Measurements from ENCODE around the gene BCO1.

Gene BCO1

DNA sequence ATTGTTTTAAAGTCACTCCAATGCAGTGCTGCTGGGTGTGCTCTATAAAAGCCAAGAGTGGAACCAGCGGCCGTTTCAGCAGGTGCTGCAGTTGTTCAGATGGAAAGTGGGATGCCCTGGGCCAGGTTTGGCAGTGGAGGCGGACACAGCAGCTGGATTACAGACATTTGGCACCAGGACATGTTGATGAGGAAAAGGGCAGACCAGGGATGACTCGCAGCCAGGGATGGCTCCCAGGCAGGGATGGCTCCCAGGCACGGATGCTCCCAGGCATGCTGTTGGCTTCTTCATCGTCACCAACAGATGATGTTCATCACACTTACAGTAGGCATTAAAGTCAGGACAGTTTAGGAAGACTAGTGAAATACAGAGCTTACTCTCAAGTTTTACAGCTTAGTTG lies 86.3 kb downstream of the BCO1 start:
- no peak for DNase-seq

- no peak for DNase-seq
Observed at GRCh38 chr16:81327011-81327410, 88.5 kb downstream of the BCO1 start.

DNA sequence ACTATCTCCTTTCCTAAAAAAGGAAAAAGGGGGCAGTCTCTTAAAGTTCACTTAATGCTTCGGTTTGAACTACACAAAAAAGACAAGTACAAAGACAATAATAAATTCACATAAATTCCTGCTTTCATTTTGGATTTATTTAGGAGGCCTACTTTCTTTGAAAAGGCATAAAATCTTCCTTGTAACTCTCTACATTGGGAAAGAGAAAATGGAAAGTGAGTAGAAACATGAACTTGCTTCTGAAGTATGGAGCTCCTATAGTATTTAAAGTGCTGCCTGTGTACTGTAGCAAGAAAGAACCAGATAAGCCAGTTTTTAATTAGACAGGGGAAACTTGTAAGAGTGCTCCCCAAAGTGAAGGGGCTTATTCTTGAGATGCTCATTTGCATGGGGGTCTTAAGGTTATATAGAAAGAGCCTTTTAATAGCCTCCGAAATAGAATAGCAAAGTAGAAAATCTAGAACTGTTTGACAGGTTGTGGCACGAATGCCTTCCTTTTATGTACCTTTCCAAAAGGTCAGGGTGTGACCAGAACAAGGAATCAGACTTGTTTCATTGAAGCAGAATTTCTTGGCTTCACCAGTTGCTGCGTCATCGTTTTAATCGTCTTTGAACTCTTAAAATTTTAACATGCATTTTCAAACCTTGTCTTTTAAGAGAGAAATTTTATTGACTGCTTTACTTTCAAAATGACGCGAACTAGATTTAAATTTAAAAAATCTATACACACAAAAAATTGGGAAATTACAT lies 89.1 kb downstream of the BCO1 start:
- DNase-seq, result no peak

DNA sequence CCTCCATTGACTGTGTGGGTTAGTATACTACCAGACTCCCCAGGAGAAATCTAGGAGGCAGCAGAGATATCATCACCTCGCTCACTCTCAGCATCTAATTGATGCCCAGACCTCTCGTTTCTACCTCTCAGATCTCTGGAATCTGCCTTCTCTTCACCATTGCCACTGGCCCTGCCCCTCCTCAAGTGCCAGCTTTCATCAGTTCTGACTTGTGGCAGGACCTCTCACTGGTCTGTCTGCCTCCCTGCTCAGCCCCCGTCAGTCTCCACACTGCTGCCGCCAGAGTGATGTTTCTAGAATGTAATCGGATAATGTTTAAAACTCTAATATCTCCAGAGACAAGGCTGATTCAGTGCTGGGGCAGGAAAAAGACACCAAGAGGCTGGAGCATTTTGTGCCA lies 91.5 kb downstream of the BCO1 start:
- no peak for DNase-seq

GRCh38 chr16:81333356-81333755 lies 94.9 kb downstream of the BCO1 start:
- no peak for DNase-seq

- no peak for DNase-seq
Observed at GRCh38 chr16:81335669-81336068, 97.2 kb downstream of the BCO1 start.

GRCh38 chr16:81337097-81337496 lies 98.6 kb downstream of the BCO1 start:
- no peak for DNase-seq

All from NCI-H187 (cell line).